HepG2 (cell line): ENCODE measurements around the gene SRSF2. TPM values are rescaled to one million over a fixed set of nuclear protein-coding genes. Genes with fewer than 3 reads are reported as not detected.
A peak's percentile ranks its signal among the peaks of the same experiment; 100 is the strongest.

Experiments used
- AGO2 ChIP-seq: fragments of 200-400 bp; formaldehyde crosslinking; optimal IDR thresholded peaks from 2 replicates; pipeline ENCODE3; 2017; ENCODE audit warnings: mild to moderate bottlenecking, low read depth, low read length, moderate library complexity
- BRCA1 ChIP-seq: sonication (generic); formaldehyde crosslinking; IDR thresholded peaks from 2 replicates; pipeline ENCODE4 v1.4.0; 2020; ENCODE audit warnings: missing genetic modification reagents
- IRF9 ChIP-seq: sonication (generic); formaldehyde crosslinking; IDR thresholded peaks from 2 replicates; pipeline ENCODE4 v1.8.0; 2022; ENCODE audit warnings: missing genetic modification reagents, mild to moderate bottlenecking, borderline replicate concordance
- NR3C1 ChIP-seq: sonication (generic); formaldehyde crosslinking; IDR thresholded peaks from 2 replicates; pipeline ENCODE4 v1.4.0; 2020; ENCODE audit warnings: missing genetic modification reagents
- PRMT3 ChIP-seq: sonication (generic); formaldehyde crosslinking; IDR thresholded peaks from 2 replicates; pipeline ENCODE4 v1.8.1; 2022; ENCODE audit warnings: low read depth, mild to moderate bottlenecking, moderate library complexity, missing genetic modification reagents, borderline replicate concordance
- RBFOX2 ChIP-seq: fragments of 200-400 bp; formaldehyde crosslinking; IDR thresholded peaks from 2 replicates; pipeline ENCODE4 v1.6.1; 2017; ENCODE audit warnings: low read depth, mild to moderate bottlenecking, low read length
- REXO4 ChIP-seq: sonication (generic); formaldehyde crosslinking; IDR thresholded peaks from 2 replicates; pipeline ENCODE4 v1.8.0; 2022; ENCODE audit warnings: missing genetic modification reagents, mild to moderate bottlenecking, borderline replicate concordance
- SMC3 ChIP-seq: IDR thresholded peaks from 2 replicates; pipeline ENCODE4 v1.6.1; 2011; ENCODE audit warnings: low read length, improper control_type of control experiment
- U2AF2 ChIP-seq: fragments of 200-400 bp; formaldehyde crosslinking; IDR thresholded peaks from 2 replicates; pipeline ENCODE4 v1.6.1; 2017; ENCODE audit warnings: low read depth, mild to moderate bottlenecking, low read length
- ZEB1 ChIP-seq: IDR thresholded peaks from 2 replicates; pipeline ENCODE4 v1.6.1; 2012; ENCODE audit warnings: mild to moderate bottlenecking, low read depth, inconsistent platforms; ENCODE audit not compliant: insufficient replicate concordance
- ZNF121 ChIP-seq: sonication (generic); formaldehyde crosslinking; IDR thresholded peaks from 2 replicates; pipeline ENCODE4 v1.5.0; 2020; ENCODE audit warnings: mild to moderate bottlenecking, missing genetic modification reagents
- ZNF234 ChIP-seq: sonication (generic); formaldehyde crosslinking; conservative IDR thresholded peaks from 2 replicates; pipeline ENCODE4 v1.5.1; 2020; ENCODE audit warnings: mild to moderate bottlenecking, missing genetic modification reagents
- ZNF256 ChIP-seq: sonication (generic); formaldehyde crosslinking; conservative IDR thresholded peaks from 2 replicates; pipeline ENCODE4 v1.4.0; 2020; ENCODE audit warnings: missing genetic modification reagents
- ZNF333 ChIP-seq: sonication (generic); formaldehyde crosslinking; IDR thresholded peaks from 2 replicates; pipeline ENCODE4 v1.4.0; 2020; ENCODE audit warnings: mild to moderate bottlenecking, missing genetic modification reagents, borderline replicate concordance
- ZNF569 ChIP-seq: sonication (generic); formaldehyde crosslinking; IDR thresholded peaks from 2 replicates; pipeline ENCODE4 v1.5.0; 2020; ENCODE audit warnings: mild to moderate bottlenecking, missing genetic modification reagents, moderate library complexity, borderline replicate concordance
- ZNF614 ChIP-seq: IDR thresholded peaks from 2 replicates; pipeline ENCODE4 v1.6.1; 2018; ENCODE audit warnings: missing biosample characterization, missing genetic modification reagents, inconsistent platforms, borderline replicate concordance
- ZNF670 ChIP-seq: sonication (generic); formaldehyde crosslinking; IDR thresholded peaks from 2 replicates; pipeline ENCODE4 v1.8.0; 2022; ENCODE audit warnings: mild to moderate bottlenecking, missing genetic modification reagents, borderline replicate concordance
- ZNF768 ChIP-seq: sonication (generic); formaldehyde crosslinking; IDR thresholded peaks from 2 replicates; pipeline ENCODE4 v1.4.0; 2020; ENCODE audit warnings: missing genetic modification reagents
- polyA plus RNA-seq, 8 experiments: library from polyadenylated mRNA; depleted of rRNA in 3 of 8; stranded (reverse) in 7 of 8; unstranded in 1 of 8; fragments of >200 nt; fragmentation: Illumina TruSeq in 4 of 8; extraction: Trizol in 4 of 8; gene quantifications; 2 replicates each; pipeline versions ENCODE4 v1.2.1 to v1.2.3, GENCODE V29; 2011 to 2016; ENCODE audit warnings: low read depth in 4 of 8, missing spikeins in 1 of 8, mixed read lengths in 1 of 8; ENCODE audit not compliant: insufficient read depth in 1 of 8
- total RNA-seq, 5 experiments: library from RNA; depleted of rRNA; stranded (reverse); fragments of >200 nt; fragmentation: Illumina TruSeq; extraction: Trizol; gene quantifications; 2 replicates each; pipeline ENCODE4 v1.2.3, GENCODE V29; 2016; ENCODE audit warnings: low read depth in 1 of 5
- TF ChIP-seq, protein P1 (sequence below): sonication (generic); formaldehyde crosslinking; IDR thresholded peaks from 2 replicates; pipeline ENCODE4 v1.5.0; 2020; ENCODE audit warnings: mild to moderate bottlenecking, missing genetic modification reagents
- TF ChIP-seq, protein P2 (sequence below): sonication (generic); formaldehyde crosslinking; IDR thresholded peaks from 2 replicates; pipeline ENCODE4 v1.4.0; 2020; ENCODE audit warnings: mild to moderate bottlenecking, missing genetic modification reagents
- TF ChIP-seq, protein P3 (sequence below): IDR thresholded peaks from 2 replicates; pipeline ENCODE4 v1.6.1; 2016; ENCODE audit warnings: missing compliant biosample characterization, missing genetic modification reagents, borderline replicate concordance

SRSF2 gene
- total and polyA plus RNA-seq, 2 of the 13 experiments (the other 11 are each of a cell fraction or from before 2014, with no cell fraction given) = 306 to 319 TPM

GRCh38 chr17:76718516-76718915, 18.6 kb downstream of the SRSF2 start (continued):
- TF ChIP-seq REXO4 = no peak
- TF ChIP-seq ZNF121 (CRISPR knock-in tag) = no peak
- TF ChIP-seq, protein P1, sequence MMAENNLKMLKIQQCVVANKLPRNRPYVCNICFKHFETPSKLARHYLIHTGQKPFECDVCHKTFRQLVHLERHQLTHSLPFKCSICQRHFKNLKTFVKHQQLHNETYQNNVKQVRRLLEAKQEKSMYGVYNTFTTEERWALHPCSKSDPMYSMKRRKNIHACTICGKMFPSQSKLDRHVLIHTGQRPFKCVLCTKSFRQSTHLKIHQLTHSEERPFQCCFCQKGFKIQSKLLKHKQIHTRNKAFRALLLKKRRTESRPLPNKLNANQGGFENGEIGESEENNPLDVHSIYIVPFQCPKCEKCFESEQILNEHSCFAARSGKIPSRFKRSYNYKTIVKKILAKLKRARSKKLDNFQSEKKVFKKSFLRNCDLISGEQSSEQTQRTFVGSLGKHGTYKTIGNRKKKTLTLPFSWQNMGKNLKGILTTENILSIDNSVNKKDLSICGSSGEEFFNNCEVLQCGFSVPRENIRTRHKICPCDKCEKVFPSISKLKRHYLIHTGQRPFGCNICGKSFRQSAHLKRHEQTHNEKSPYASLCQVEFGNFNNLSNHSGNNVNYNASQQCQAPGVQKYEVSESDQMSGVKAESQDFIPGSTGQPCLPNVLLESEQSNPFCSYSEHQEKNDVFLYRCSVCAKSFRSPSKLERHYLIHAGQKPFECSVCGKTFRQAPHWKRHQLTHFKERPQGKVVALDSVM = no peak
- TF ChIP-seq NR3C1 (CRISPR knock-in tag) = no peak
- TF ChIP-seq, protein P2, sequence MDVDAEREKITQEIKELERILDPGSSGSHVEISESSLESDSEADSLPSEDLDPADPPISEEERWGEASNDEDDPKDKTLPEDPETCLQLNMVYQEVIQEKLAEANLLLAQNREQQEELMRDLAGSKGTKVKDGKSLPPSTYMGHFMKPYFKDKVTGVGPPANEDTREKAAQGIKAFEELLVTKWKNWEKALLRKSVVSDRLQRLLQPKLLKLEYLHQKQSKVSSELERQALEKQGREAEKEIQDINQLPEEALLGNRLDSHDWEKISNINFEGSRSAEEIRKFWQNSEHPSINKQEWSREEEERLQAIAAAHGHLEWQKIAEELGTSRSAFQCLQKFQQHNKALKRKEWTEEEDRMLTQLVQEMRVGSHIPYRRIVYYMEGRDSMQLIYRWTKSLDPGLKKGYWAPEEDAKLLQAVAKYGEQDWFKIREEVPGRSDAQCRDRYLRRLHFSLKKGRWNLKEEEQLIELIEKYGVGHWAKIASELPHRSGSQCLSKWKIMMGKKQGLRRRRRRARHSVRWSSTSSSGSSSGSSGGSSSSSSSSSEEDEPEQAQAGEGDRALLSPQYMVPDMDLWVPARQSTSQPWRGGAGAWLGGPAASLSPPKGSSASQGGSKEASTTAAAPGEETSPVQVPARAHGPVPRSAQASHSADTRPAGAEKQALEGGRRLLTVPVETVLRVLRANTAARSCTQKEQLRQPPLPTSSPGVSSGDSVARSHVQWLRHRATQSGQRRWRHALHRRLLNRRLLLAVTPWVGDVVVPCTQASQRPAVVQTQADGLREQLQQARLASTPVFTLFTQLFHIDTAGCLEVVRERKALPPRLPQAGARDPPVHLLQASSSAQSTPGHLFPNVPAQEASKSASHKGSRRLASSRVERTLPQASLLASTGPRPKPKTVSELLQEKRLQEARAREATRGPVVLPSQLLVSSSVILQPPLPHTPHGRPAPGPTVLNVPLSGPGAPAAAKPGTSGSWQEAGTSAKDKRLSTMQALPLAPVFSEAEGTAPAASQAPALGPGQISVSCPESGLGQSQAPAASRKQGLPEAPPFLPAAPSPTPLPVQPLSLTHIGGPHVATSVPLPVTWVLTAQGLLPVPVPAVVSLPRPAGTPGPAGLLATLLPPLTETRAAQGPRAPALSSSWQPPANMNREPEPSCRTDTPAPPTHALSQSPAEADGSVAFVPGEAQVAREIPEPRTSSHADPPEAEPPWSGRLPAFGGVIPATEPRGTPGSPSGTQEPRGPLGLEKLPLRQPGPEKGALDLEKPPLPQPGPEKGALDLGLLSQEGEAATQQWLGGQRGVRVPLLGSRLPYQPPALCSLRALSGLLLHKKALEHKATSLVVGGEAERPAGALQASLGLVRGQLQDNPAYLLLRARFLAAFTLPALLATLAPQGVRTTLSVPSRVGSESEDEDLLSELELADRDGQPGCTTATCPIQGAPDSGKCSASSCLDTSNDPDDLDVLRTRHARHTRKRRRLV (CRISPR knock-in tag) = no peak
- TF ChIP-seq, protein P3, sequence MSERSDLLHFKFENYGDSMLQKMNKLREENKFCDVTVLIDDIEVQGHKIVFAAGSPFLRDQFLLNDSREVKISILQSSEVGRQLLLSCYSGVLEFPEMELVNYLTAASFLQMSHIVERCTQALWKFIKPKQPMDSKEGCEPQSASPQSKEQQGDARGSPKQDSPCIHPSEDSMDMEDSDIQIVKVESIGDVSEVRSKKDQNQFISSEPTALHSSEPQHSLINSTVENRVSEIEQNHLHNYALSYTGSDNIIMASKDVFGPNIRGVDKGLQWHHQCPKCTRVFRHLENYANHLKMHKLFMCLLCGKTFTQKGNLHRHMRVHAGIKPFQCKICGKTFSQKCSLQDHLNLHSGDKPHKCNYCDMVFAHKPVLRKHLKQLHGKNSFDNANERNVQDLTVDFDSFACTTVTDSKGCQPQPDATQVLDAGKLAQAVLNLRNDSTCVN (CRISPR knock-in tag) = no peak
- no peak for TF ChIP-seq ZNF256 (CRISPR knock-in tag)
- TF ChIP-seq ZNF614 (CRISPR knock-in tag) = no peak
- no peak for TF ChIP-seq IRF9
- TF ChIP-seq ZNF670 (CRISPR knock-in tag) = no peak
- no peak for TF ChIP-seq BRCA1 (CRISPR knock-in tag)
- no peak for TF ChIP-seq U2AF2
- no peak for TF ChIP-seq ZEB1
- no peak for TF ChIP-seq PRMT3 (CRISPR knock-in tag)
- no peak for TF ChIP-seq ZNF569 (CRISPR knock-in tag)
- 0 out of 2 replicates have a peak, but pooled peaks have one; percentile 20 for TF ChIP-seq ZNF768 (CRISPR knock-in tag)
- no peak for TF ChIP-seq SMC3
- 0 out of 2 replicates have a peak, but pooled peaks have one; percentile 33 for TF ChIP-seq RBFOX2
- TF ChIP-seq ZNF234 (CRISPR knock-in tag) = no peak
- TF ChIP-seq ZNF333 (CRISPR knock-in tag) = no peak
- TF ChIP-seq AGO2 = peak; percentile 25
